ENCODE data around the gene FAM3D.
"Not testable (repeated sequence)": the region's sequence is repeated elsewhere in the genome, so short reads cannot be mapped to it uniquely, and the experiment has no call there.

Gene FAM3D

DNA sequence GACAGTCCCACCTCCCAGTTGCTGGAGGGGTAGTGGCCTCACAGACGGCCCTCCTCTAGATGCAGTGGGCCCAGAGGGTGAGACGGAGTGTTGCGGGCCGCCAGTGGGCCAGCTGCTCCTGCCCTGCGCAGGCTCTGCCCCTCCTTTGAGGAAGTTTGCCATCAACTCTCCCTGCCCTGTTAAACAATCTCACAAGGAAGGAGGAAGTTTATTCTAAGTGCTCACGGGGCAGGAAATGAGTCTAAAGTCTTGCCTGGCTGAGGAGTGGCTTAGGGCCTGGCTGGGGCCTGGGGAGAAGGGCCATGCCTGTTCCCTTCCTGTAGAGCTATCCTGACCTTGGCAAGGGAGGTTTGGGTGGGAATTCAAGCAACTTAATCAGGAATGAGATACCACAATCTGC, at the start of gene FAM3D:
Gene FAM3D, minus strand, starts transcription at position 92 of the 400 bp plus-strand sequence. CDS start 11,211 bp downstream, outside the sequence.
- DNase-seq (ENCODE audit: low read depth): no peak

- DNase-seq (ENCODE audit: low read depth): no peak
Observed at GRCh38 chr3:58713715-58714401, 47.3 kb upstream of the FAM3D start.

DNA sequence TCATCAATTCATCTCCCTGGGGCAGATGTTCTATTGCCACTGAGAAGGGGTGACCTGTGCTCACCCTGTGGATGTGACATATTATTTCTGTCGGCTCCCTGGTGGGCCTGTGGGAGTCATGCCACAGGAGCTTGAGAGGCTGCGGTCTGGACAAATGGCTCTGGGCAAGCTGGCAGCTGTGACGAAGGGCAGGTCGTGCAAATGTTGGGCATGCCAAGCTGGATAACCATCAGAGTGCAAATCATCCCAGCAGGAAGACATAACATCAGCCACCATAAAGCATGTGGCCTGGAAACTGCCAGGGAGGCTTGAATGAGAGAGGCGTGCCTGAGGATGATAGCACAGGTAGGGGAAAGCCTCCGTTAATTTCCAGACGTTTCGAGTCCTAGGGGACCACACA, 45.3 kb upstream of the FAM3D start:
- no peak for DNase-seq (ENCODE audit: low read depth)

- DNase-seq (ENCODE audit: low read depth): not testable (repeated sequence)
Observed at GRCh38 chr3:58708983-58709382, 42.4 kb upstream of the FAM3D start.

GRCh38 chr3:58708116-58708791, 41.7 kb upstream of the FAM3D start:
- DNase-seq (ENCODE audit: low read depth): no peak

DNA sequence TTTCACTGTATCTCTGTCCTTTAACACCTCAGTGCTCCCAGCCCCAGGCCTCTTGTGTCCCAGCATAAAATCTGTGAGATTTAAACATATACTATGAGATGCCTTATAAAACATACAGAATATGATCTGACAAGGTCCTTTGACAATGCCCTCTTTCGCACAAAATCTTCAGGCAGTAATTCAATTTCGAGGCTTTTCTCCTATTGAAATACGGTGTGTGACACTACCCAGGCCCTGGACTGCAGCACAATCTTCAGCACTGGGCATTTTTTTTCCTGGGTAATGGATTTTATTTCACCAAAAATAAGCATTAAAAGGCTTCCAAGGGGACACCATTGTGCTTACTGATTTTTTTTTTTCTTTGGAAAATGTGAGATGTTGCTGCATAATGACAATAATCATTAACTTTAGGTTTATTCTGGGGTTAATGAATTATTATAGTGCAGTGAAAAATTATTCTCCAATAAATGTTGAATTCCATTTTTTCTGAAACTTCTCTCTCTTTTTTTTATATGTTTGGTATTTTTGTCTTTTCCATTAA, 40.9 kb upstream of the FAM3D start:
- no peak for DNase-seq (ENCODE audit: low read depth)

GRCh38 chr3:58706395-58707167, 40.0 kb upstream of the FAM3D start:
- no peak for DNase-seq (ENCODE audit: low read depth)

- no peak for DNase-seq (ENCODE audit: low read depth)
Observed at GRCh38 chr3:58704745-58705144, 38.2 kb upstream of the FAM3D start.

DNA sequence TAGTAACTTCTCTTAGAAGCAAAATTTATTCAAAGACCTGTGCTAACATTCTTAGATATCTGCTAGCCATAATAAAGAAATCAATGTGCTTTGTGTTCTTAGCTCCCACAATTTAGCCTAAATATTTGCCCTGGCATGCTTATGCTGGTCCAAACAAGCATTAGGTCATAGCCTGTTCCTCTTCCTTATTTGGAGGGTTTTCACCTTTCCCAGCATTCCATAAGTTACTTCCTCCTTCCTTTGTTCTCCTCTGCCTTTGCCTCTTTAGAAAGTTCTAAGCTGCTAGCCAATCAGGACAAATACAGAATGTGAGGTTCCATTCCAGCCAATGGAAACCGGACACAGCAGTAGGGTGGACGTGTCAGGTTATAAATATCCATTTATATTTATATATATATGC, 37.7 kb upstream of the FAM3D start:
- DNase-seq (ENCODE audit: low read depth): not testable (repeated sequence)

DNA sequence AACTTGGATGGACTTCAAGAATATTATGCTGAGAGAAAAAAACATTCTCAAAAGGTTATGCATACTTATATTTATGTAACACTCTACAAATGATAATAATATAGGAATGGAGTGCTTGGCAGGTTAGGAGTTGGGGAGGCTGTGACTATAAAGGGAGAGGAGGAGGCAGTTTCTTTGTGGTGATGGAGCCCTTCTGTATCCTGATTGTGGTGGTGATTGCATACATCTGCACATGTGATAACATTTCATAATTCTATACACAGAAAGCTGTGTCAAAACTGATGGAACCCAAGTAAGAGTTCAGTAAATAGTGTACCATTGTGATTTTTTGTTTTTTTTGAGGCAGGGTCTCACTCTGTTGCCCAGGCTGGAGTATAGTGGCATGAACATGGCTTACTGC, 31.7 kb upstream of the FAM3D start:
- DNase-seq (ENCODE audit: low read depth): no peak

DNA sequence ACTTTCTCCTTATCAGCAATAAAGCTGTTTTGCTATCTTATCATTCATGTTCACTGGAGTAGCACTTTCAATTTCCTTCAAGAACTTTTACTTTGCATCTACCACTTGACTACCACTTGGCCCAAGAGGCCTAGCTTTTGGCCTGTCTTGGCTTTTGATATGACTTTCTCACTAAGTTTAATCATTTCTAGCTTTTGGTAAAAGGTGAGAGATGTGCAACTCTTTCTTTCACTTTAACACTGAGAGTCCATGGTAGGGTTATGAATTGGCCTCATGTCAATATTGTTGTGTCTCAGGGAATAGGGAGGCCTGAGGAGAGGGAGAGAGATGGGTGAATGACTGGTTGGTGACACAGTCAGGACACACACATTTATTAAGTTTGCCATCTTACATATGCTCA, 31.0 kb upstream of the FAM3D start:
- no peak for DNase-seq (ENCODE audit: low read depth)

DNA sequence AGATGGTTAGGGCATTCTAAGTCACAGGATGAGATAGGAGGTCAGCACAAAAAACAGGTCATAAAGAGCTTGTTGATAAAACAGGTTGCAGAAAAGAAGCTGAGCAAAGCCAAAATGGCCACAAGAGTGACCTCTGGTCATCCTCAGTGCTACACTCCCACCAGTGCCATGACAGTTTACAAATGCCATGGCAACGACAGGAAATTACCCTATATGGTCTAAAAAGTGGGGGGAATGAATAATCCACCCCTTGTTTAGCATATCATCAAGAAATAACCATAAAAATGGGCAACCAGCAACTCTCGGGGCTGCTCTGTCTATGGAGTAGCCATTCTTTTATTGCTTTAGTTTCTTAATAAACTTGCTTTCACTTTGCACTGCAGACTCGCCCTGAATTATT, 30.2 kb upstream of the FAM3D start:
- not testable (repeated sequence) for DNase-seq (ENCODE audit: low read depth)

- no peak for DNase-seq (ENCODE audit: low read depth)
Observed at GRCh38 chr3:58696093-58696492, 29.5 kb upstream of the FAM3D start.

DNA sequence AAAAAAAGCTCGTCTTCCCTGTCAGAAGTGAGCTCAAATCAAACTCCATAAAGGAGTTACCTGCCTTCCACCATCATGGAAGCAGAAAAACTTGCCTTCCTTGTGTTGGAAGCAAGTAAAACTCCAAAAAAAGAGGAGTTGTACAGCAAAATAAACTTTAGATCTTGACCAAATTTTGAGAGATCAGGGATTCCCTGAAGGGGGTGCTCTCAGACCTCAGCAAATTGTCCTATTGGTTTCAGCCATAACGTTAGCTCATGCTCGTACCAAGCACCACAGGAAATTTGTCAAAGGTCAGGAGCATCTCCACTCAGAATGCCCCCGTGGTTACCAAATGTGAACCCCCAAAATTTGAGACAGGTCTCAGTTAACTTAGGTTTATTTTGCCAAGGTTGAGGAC, 28.7 kb upstream of the FAM3D start:
- not testable (repeated sequence) for DNase-seq (ENCODE audit: low read depth)

GRCh38 chr3:58693940-58694850, 27.6 kb upstream of the FAM3D start:
- no peak for DNase-seq (ENCODE audit: low read depth)

DNA sequence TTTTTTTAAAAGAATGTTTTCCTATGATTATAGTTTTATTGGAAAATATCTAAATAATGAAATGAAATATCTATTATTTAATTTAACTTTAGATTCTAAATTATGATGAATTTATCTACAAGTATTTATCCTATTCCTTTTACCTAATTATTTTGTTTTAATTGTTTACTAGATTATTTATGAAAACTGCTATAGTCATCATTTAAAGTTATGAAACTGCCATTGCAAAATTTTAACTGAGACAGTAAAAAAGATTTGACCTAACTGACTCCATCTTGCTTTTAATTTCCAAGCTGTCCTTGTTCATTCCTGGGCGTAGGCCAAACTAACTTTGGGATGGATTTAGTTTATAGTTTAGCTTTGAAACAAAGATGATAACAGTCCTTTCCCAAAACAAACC, 25.9 kb upstream of the FAM3D start:
- DNase-seq (ENCODE audit: low read depth): no peak

DNA sequence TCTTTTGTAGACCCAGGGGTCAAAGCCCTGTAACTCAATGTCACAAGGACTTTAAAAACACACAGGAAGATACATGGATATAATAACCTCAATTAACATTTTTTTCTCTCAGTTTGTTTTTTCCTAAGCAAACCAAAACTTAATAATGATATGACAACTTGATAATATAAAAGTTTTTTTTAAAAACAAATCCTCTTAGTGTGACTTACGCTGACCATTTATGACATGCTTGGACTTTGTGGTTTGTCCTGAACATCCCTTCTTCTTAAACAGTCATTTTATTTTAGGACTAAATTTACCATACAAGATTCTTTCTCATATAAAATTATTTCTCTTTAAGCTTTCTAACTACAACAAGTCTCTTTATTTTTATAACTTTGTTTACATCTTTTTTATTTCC, 25.4 kb upstream of the FAM3D start:
- peak; percentile 6 for DNase-seq (ENCODE audit: low read depth)

DNA sequence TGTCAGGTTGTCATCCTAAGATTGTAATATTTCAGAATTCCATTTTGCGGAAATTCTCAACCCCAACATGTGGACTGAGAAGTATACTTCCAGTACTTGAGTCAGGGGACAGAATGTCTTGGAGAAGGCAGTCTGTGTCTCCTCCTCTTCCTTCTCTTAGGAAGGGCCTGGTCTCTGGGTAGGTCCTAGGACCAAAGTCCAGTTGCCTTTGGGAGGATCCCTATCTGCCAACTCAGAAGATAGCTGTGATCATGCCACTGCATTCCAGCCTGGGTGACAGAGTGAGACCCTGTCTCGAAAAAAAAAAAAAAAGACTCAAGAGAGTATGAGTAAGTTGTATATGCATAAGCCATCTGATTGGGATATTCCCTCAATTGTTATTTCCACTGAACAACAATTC, 23.9 kb upstream of the FAM3D start:
- no peak for DNase-seq (ENCODE audit: low read depth)

DNA sequence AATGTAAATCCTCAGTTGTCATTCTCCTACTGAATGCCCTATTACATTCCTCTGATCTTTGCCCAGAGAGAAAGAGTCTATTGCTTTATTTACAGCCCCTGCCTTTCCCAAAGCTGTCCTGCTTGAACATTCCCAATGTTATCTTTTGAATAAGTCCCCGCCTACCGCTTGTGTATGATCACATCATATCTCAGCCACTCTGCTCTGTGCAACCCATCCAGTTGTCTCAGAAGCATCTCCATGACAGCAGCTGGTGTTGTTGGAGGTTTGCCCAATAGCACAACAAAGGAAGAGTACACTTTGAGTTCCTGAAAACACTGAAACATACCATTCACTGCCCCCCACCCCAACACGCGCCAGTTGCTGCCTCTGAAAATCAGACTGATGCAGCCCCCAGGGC, 22.0 kb upstream of the FAM3D start:
- DNase-seq (ENCODE audit: low read depth): no peak

GRCh38 chr3:58686847-58687246, 20.3 kb upstream of the FAM3D start:
- DNase-seq (ENCODE audit: low read depth): no peak

DNA sequence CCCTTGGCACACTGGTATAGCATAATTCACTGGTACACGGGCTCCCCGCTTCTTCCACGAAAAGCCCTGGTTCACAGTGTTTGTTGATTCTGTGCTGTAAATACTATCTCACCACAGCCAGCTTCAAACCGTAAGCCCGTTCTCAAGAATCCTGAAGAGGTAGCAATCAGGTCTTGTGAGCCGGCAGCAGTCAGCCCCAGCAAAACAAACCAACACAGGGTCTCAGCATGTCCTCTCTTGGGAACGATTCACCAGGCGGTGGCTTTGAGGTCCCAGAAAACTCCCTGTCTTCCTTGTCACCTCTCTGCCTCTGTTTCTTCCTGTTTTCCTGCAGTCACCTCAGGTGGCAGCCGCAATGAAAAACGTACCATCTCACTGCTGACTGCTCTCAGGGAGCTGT, 19.1 kb upstream of the FAM3D start:
- DNase-seq (ENCODE audit: low read depth): no peak

GRCh38 chr3:58683466-58683865, 16.9 kb upstream of the FAM3D start:
- DNase-seq (ENCODE audit: low read depth): no peak
